Hematopoietic multipotent progenitor cell treated with erythropoietin and hydrocortisone succinate and interleukin-3 and kit ligand, for 6 days (in vitro differentiated cells): Measurements from ENCODE around the gene LIMS1.
A peak's percentile ranks its signal among the peaks of the same experiment; 100 is the strongest.
"Not testable (repeated sequence)": the region's sequence is repeated elsewhere in the genome, so short reads cannot be mapped to it uniquely, and the experiment has no call there.

ENCODE experiments used
- DNase-seq: peaks from one replicate; pipeline ENCODE4 v3.0.0-alpha.2; 2015

LIMS1 gene, protein sequence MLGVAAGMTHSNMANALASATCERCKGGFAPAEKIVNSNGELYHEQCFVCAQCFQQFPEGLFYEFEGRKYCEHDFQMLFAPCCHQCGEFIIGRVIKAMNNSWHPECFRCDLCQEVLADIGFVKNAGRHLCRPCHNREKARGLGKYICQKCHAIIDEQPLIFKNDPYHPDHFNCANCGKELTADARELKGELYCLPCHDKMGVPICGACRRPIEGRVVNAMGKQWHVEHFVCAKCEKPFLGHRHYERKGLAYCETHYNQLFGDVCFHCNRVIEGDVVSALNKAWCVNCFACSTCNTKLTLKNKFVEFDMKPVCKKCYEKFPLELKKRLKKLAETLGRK

DNA sequence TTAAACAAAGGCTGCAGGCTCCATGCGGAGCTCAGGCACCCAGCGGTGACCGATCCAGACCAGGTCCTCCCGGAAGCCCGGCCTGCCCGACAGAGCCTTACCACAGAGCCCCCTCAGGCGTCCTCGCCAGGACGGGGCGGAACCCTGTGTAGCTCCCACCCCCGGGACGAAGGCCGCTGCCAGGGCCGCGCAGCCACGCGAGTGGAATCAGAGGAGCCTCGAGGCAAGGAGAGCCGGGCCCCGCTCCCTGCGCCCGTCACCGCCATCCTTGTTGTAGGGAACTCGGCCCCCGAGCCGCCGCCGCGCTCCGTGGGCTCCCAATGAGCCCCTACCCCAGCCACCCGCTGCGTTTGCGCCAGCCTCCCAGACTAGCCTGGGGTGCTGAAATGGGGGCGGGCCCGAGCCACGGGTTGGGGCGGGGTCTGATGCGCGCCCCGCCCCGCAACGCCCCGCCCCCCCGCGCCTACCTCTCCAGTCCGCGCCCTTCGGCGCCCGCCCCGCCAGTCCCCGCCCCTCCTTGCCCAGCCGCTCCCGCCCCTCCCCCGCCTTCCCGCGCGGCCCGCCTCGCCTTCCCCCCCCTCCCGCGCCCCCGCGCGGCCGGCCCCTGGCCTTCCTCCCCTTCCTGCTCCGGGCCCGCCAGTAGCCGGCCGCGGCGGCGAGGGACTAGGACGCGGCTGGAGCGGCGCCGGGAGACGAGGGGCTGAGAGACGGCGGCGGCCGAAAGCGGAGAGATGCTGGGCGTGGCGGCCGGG, at the start of gene LIMS1:
Gene LIMS1 (plus strand): TSS at position 639 of the 752 bp plus-strand sequence. CDS start 93 bp downstream, at position 732.
- DNase-seq, result peak; percentile 89

DNA sequence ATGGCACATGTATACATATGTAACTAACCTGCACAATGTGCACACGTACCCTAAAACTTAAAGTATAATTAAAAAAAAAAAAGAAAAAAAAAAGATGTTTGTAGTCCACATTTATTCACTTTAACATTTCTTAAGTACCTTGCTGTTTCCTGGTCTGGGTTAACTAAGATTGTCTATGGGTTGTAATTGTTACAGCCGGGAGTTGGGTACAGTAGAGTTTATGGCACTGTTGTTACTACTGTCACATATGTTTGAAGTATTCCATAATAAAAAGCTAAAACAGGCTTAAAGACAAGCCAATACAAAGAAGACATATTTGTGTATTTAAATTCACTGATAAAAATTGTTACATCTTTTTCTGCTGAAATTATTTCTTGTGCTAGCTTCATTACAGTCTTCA, 49.0 kb upstream of the LIMS1 start:
- DNase-seq, result no peak

DNA sequence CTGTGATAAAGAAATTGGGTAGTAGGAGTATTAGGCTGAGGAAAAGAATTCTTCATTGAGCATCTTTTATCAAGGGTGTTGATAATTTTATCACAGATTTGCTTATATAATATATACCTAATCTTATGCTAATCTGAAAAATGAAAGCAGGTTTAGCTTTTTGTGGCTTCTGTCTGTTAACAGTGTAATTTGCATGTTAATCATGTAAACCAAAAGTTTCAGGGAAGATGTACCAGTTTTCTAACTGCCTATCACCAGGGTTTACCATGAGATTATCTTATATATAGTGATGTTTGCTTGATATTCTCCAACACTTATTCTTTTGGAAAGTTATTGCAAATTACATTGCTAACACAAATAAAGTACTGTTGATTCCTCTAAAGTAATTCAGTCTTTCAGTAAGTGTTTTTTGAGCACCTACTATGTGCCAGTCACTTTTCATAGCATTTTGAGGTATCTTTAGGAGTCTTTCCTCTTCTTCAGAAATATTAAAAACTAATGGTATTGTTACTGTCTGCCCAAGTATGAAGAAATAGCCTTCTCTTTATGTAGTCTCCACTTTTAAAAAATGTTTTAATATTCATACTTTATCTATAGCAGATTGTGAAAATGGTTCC, 43.7 kb upstream of the LIMS1 start:
- DNase-seq, result no peak

DNA sequence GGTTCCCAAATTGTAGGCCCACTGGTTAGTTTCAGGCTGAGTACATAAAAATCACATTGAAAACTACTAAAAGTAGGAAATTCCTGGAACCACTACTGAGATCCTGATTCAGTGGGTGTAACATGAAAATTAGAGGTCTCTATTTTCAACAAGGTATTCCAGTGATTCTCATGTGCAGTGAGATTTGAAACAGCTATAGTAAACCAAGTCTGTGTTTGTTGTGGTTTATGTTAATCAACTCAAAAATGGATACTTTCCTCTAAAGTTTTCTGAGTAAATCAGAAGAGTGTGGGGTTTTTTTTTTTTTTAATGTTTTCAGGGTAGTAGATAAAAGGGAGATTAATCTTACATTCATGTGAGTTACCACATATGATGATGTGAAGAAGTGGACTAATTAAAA, 42.4 kb upstream of the LIMS1 start:
- no peak for DNase-seq

DNA sequence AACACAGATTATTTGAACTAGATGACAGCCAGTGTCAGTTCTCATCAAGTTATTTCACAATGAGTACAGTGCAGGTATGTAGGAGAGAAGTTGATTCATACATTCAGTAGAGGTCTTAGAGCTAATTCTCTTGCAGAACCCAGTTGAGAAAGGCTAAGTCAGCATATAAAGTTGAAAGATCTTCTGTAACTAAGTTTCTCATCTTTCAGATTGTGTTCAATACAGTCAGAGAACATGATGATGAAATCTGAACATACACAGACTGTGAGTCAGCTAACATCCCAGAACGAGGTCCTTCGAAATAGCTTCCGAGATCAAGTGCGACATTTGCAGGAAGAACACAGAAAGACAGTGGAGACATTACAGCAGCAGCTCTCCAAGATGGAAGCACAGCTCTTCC, 41.9 kb upstream of the LIMS1 start:
- DNase-seq, result no peak

DNA sequence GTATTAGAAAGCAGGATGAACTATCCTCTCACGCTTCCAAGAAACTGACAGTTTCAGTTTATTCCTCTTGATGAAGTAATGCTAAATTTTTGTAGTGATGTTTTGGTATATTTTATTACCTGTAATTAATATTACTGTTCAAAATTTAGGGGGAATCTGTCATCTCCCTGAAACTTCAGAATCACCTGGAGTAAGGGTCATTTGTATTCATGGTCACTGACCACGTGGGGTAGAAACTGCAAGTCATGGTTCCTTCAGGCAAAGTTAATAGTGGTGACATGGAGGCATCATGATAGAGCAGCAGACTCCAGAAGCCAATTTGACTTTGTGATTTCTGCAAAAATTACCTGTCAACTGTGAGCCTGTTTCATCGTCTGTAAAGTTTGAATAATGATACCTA, 38.1 kb upstream of the LIMS1 start:
- DNase-seq, result not testable (repeated sequence)

DNA sequence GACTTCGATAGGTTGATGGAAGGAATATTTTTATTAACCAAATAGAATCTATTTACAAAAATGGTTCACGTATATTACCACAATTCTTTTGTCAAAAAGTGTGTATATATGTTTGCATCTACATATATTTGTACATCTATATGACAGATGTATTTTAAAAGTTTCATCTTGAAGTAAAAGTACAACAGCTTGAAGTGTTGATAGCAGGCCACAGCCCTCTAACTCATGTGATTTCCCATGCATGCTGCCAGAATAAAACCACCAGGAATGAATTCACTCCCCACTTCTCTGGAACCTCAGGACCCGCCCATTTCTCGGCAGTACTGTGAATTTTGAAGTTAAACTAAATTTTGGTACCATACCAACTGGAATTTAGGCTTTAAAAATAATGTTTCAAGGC, 26.6 kb upstream of the LIMS1 start:
- DNase-seq, result peak; percentile 30

DNA sequence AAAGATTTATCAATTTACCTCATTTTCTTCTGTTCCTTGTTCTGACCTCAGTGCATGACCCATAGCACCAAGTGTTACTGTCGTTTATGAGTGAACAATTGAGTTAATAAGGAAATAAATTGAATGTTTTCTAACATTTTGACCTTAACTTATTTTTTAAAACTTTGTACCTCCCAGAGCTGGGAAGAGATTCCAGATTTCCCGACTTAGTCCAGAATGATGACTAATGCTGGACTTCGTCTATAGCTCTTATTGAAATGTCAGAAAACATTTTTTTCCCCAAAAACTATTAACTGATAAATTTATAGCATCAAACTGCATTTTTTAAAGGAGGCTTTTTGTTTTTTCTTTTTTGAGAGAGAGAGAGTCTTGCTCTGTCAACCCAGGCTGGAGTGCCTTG, 21.8 kb upstream of the LIMS1 start:
- DNase-seq, result not testable (repeated sequence)

DNA sequence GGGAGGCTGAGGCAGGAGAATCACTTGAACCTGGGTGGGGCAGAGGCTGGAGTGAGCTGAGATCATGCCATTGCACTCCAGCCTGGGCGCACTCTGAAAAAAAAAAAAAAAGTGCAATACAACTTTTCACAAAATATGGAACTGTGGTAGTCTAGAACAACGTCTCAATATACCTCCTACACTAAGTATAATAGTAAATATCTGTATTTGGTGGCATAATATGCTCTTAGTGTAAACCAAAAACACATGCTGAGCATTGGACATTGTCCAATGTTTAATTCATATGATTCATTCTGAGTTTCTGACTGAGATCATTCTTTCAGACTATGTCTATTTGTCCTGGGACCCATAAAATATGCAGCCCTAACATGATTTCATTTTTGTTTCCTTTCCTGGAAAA, 19.8 kb upstream of the LIMS1 start:
- not testable (repeated sequence) for DNase-seq

DNA sequence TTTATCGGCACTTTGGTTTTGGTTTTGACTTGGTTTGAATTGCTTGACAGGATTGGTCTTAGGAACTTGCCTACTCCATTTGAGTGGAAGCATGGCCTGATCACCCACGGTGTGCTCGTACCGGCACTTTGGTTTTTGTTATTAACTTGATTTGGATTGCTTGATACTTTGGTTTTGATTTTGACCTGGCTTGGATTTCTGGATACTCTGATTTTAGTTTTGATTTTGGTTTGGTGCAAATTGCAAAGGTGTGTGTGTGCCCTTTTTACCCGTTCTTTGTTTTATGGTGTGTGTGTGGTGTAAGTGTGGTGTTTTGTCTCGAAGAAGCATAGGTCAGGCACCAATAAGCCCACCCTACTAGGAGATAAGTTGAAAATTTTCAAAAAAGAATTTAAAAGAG, 9.6 kb upstream of the LIMS1 start:
- DNase-seq, result not testable (repeated sequence)

DNA sequence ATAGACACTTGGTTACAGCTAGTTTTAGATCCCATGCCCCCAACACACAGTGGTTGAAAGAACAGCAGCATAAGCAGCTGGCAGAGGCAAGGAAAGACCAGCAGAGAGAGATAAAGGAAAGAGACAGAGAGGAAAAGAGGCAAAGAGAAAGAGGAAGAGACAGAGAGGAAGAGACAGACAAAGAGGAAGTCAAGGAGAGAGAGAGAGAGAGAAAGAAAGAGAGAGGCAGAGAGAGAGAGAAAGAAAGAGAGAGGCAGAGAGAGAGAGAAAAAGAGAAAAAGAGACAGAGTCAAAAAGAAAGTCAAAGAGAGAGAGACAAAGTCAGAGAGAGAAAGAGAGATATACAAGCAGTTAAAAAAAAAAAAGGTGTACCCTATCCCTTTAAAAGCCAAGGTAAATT, 9.0 kb upstream of the LIMS1 start:
- DNase-seq, result not testable (repeated sequence)

DNA sequence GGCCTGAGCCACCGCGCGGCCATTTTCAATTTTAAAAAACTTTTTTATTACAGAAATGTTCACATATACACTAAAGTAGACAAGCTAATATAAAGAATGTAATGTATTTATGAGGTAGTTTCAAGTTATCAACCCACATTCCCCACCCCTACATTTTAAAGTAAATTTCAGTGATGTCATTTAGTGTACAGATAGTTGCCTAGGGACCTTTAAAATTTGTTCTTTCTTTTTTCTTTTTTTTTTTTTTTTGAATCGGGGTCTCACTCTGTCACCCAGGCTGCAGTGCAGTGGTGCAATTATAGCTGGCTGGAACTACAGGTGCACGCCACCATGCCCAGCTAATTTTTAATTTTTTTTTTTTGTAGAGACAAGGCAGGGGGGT, 2.6 kb upstream of the LIMS1 start:
- DNase-seq, result no peak

DNA sequence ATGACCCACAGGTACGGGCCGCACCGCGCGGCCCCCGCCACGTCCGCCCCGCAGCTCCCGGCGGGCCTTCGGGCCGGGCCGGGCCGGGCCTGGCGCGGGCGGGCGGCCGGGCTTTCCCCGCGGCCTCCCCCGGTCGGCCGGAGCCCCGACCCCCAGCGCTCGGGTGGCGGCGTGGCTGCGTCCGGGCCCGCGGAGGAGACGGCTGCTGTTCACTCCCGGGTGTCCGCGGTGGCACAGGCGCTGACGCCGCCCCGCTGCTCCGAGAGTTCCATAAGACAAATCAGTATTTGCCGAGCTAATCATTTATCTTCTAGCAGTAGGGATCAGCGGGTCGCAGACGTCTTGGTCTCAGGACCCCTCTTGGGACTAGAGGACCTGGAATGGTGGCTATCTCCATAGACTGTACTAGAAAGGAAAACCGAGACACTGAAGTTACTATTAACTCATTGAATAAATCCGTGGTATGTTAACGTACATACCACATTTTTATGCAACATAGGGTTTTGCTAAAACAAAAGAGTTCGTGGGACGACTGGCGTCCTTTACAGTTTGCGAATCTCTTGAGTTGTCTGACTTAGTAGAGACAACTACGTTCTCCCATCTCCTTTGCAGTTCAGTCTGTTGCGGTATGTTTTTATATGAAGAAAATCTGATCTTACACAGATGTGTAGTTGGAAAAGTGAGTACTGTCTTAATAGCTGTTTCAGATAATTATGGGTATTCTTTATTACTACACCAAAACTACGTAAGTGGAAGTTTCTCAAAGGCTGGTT, 500 bp downstream of the LIMS1 start:
- peak; percentile 62 for DNase-seq

DNA sequence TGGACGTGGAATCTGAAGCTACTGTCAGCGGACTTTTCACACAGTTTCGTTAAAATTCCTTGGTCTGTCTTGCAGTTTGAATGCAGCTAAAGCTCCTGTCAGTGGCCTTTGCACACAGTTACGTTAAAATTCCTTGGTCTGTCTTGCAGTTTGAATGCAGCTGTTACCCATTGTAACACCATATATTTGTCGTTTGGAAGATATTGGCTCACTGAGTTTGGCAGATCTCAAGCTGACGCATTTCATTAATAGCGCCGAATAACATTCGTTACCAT, 1.0 kb downstream of the LIMS1 start:
- no peak for DNase-seq

DNA sequence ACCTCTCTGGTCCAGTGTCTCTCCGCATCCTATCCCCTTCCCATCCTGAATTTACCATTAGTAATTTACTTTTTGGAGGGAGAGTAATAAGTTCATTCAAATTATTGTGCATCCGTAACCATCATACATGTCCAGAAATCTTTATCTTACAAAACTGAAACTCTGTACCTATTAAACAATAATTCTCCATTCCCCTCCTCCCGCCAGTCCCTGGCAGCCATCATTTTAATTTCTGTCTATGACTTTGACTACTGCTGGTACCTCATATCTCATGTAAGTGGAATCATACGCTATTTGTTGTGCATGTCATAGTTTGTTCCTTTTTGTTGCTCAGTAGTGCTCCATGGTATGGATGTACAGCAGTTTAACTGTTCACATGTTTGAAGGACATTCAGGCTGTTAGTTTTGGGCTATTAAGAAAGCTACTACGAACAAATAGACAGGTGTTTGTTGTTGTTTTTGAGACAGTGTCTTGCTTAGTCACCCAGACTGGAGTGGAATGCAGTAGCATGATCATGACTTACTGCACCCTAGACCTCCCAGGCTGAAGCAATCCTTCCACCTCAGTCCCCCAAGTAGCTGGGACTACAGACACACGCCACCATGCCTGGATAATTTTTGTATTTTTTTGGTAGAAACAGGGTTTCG, 2.0 kb downstream of the LIMS1 start:
- no peak for DNase-seq

DNA sequence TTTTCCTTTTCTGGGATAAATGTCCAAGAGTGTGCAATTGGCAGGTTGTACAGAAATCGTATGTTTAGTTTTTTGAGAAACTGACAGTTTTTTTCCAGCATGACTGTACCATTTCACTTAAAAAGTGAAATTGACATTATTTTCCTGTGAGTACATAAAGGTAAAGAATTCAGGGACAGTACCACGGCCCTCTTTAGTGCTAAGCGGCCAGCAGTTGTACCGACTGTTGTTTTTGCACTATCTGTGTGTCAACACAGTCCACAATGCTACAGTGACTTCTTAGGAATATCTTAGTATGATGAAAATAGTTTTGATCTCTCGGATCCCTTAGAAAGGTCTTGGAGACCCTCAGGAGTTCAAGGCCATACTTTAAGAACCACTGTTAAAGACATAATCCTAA, 2.6 kb downstream of the LIMS1 start:
- no peak for DNase-seq

DNA sequence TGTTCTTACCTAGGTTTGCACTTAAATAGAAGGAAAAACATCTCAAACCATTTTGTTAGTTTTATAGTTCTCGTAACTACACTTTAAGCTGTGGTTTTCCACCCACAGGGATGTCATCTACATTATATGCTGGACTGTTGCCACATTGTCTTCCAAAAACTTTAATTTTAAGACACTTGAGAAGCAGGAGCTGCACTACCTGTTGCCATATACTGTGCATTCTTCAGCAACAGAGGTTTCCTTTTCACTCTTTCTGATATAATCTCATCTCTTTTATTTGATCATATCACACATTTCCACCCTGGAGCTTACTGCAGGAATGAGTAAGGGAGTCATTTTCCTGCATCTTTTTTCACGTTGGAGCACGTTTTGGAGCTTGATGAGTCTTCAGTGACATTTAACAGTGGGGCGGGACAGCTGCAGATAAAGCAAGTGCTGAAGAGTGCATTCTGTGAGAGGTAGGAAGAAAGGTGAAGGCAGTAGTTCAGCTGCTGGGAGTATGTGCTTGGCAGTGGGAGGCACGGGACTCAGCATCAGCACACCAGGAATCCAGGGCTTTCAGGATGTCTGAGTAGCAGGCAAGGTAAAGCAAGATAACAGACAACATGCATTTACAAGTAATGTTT, 3.8 kb downstream of the LIMS1 start:
- DNase-seq, result no peak

DNA sequence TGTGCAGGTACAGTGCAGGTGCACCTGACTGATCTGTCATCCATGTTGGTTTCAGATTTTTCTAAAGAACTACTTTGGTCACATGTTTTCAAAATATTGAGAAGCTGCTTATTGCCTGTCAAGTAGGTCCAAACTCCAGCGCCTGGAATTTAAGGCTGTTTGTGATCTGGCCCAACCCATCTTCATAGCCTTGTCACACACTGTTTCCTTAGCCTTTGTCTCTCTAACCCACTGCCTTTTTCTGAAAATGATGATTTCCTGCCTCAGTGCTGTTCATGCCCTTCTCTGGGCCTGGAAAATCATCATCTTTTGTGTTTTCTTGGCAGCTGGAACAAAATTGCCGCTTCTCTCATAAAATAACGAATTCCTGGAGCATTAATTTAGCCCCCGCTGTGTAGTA, 7.2 kb downstream of the LIMS1 start:
- DNase-seq, result no peak

DNA sequence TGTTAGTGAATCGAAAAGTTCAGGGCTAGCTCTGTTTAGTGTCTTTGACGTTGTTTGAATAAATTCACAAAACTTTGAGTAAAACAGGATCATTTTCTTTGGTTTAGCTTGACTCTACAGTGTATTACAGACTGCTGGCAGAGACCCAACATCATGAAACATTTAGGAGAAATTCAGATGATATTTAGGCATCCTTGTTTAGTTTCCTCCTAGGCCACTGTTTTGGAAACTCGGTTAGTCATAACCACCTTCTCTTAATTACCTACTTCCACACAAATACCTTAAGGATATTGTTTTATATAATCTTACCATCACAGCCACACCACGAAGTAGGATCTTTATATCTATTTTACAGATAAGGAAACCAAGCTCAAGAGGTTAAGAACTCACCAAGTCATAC, 7.8 kb downstream of the LIMS1 start:
- DNase-seq, result no peak

DNA sequence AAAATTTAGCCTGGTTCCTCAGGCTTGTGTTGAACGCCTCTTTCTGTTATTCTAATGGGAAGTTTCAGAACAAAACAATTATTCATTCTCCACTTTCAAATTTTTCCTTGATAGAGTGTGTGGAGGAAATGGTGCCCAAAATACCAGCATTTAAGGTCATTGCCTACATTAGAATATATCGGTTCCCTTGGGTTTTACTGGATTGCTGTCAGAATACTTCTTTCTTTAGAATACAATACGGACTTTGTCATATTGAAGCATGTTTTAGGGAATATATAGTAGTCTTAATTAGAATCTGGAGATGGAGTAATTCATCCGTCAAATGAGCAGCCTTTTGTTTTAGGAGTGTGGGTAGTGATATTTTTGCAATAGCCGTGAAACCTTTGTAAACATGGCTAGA, 13.3 kb downstream of the LIMS1 start:
- no peak for DNase-seq

DNA sequence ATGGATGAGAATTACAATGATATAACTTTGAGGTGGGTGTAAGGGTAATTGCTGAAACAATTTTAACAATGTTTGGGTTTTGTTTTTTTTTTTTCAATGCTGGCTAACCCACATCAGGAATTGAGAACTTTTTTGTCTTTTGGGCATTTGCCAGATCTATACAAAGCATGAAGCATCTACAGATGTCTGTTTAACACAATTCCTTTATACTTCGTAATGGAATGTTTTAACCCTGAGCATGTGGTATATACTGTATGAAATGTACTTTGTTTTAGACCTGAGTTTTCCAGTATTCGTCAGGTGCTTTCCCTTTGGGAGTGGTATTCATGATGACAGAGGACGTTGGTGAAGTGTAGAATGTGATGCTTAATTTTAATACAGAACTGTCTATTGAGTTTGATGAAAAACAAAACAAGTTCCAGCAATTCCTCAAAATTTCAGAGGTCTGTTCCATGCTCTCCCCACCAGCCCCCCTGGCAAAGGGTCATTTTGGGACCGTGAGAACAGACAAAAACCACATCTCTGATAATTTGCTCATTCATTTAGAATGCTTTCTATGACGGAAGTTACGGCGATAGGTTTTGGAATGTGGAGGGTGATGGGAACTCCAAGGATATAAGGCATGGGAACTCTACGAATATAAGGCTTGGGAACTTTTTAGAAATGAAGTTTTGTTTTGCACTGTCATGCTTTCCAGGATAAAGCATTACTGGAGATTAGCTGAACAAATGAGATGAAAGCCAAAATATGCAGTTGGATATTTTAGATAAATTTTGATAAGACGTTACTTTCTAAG, 14.1 kb downstream of the LIMS1 start:
- no peak for DNase-seq

DNA sequence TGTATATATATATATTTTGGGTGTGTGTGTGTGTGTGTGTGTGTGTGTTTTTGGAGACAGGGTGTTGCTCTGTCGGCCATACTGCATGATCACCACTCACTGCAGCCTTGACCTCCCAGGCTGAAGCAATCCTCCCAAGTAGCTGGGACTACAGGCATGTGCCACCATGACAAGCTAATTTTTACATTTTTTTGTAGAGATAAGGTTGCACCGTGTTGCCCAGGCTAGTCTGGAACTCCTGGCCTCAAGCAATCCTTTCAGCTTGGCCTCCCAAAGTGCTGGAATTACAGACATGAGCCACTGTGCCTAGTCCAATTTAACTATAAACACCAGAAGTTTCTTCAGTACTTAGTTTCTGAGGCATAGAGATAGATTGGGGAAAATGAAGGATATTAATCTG, 18.3 kb downstream of the LIMS1 start:
- no peak for DNase-seq
